ENCODE measurements around the gene PTRHD1. TPM values are rescaled to one million over a fixed set of nuclear protein-coding genes. Genes with fewer than 3 reads are reported as not detected.

PTRHD1 gene
- total and polyA plus RNA-seq, 2 donors (not counting 1 experiment from before 2014, with no cell fraction given) = 26.3 to 29.9 TPM

- H3K27ac ChIP-seq (ENCODE audit: insufficient read depth, low read length) = no peak overlapping the region
- no peaks in the 10 kb centered on the region for H4K20me1 ChIP-seq (ENCODE audit: control insufficient read depth, extremely low read depth, insufficient read depth, low read length)
- H3K79me2 ChIP-seq (ENCODE audit: control insufficient read depth, insufficient read depth, low read length) = peaks cover 32% of the 10 kb centered on the region
- peaks cover 2% of the 10 kb centered on the region for H3K4me1 ChIP-seq (ENCODE audit: control insufficient read depth, extremely low read depth, insufficient read depth, low read length)
- no peak overlapping the region for H2AFZ ChIP-seq (ENCODE audit: low read length)
- H3K9me3 ChIP-seq (ENCODE audit: control insufficient read depth, insufficient read depth, low read depth, low read length) = no peaks in the 10 kb centered on the region
- no peak overlapping the region for H3K4me2 ChIP-seq (ENCODE audit: extremely low read depth, insufficient read depth, low read length)
- DNase-seq (ENCODE audit: low read depth in 2 of 2) = no peak
- H3K4me3 ChIP-seq (replicated peaks in 1 of 4; ENCODE audit: control extremely low read depth in 1 of 4, insufficient read depth in 1 of 4, low read depth in 3 of 4, low read length in 4 of 4) = no peak overlapping the region
- H3K36me3 ChIP-seq (ENCODE audit: control insufficient read depth, insufficient read depth, low read length) = peaks cover 16% of the 10 kb centered on the region
- no peak overlapping the region for H3K9ac ChIP-seq (ENCODE audit: insufficient read depth, low read length)
- no peak for TF ChIP-seq EZH2 (IDR thresholded peaks at IDR 0.05; ENCODE audit: low read length, missing control alignments)
- TF ChIP-seq, protein P1, sequence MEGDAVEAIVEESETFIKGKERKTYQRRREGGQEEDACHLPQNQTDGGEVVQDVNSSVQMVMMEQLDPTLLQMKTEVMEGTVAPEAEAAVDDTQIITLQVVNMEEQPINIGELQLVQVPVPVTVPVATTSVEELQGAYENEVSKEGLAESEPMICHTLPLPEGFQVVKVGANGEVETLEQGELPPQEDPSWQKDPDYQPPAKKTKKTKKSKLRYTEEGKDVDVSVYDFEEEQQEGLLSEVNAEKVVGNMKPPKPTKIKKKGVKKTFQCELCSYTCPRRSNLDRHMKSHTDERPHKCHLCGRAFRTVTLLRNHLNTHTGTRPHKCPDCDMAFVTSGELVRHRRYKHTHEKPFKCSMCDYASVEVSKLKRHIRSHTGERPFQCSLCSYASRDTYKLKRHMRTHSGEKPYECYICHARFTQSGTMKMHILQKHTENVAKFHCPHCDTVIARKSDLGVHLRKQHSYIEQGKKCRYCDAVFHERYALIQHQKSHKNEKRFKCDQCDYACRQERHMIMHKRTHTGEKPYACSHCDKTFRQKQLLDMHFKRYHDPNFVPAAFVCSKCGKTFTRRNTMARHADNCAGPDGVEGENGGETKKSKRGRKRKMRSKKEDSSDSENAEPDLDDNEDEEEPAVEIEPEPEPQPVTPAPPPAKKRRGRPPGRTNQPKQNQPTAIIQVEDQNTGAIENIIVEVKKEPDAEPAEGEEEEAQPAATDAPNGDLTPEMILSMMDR (conservative IDR thresholded peaks at IDR 0.05 in 1 of 2, IDR thresholded peaks at IDR 0.05 in 1 of 2; ENCODE audit: low read depth in 1 of 2, low read length in 2 of 2) = no peak
- no peaks in the 10 kb centered on the region for H3K27me3 ChIP-seq (ENCODE audit: control insufficient read depth, insufficient read depth, low read length)
Observed at GRCh38 chr2:24816404-24816803, 23.2 kb upstream of the PTRHD1 start.

GRCh38 chr2:24815171-24815570, 22.0 kb upstream of the PTRHD1 start:
- H3K27me3 ChIP-seq (ENCODE audit: control insufficient read depth, insufficient read depth, low read length) = no peaks in the 10 kb centered on the region
- H3K27ac ChIP-seq (ENCODE audit: insufficient read depth, low read length) = no peak overlapping the region
- DNase-seq (ENCODE audit: low read depth in 2 of 2) = no peak
- H3K9me3 ChIP-seq (ENCODE audit: control insufficient read depth, insufficient read depth, low read depth, low read length) = no peaks in the 10 kb centered on the region
- H3K4me2 ChIP-seq (ENCODE audit: extremely low read depth, insufficient read depth, low read length) = no peak overlapping the region
- no peak overlapping the region for H3K9ac ChIP-seq (ENCODE audit: insufficient read depth, low read length)
- peaks cover 4% of the 10 kb centered on the region for H3K36me3 ChIP-seq (ENCODE audit: control insufficient read depth, insufficient read depth, low read length)
- no peak overlapping the region for H3K4me3 ChIP-seq (replicated peaks in 1 of 4; ENCODE audit: control extremely low read depth in 1 of 4, insufficient read depth in 1 of 4, low read depth in 3 of 4, low read length in 4 of 4)
- no peak for TF ChIP-seq EZH2 (IDR thresholded peaks at IDR 0.05; ENCODE audit: low read length, missing control alignments)
- TF ChIP-seq, protein P1 (conservative IDR thresholded peaks at IDR 0.05 in 1 of 2, IDR thresholded peaks at IDR 0.05 in 1 of 2; ENCODE audit: low read depth in 1 of 2, low read length in 2 of 2) = no peak
- no peak overlapping the region for H2AFZ ChIP-seq (ENCODE audit: low read length)
- H3K4me1 ChIP-seq (ENCODE audit: control insufficient read depth, extremely low read depth, insufficient read depth, low read length) = peaks cover 2% of the 10 kb centered on the region
- H3K79me2 ChIP-seq (ENCODE audit: control insufficient read depth, insufficient read depth, low read length) = peaks cover 41% of the 10 kb centered on the region
- no peaks in the 10 kb centered on the region for H4K20me1 ChIP-seq (ENCODE audit: control insufficient read depth, extremely low read depth, insufficient read depth, low read length)

GRCh38 chr2:24814516-24814915, 21.3 kb upstream of the PTRHD1 start:
- Histone ChIP-seq H3K4me3 (replicated peaks in 1 of 4; ENCODE audit: control extremely low read depth in 1 of 4, insufficient read depth in 1 of 4, low read depth in 3 of 4, low read length in 4 of 4) (no peak overlapping the region), H3K9ac (ENCODE audit: insufficient read depth, low read length) (no peak overlapping the region), H3K36me3 (ENCODE audit: control insufficient read depth, insufficient read depth, low read length) (peaks cover 4% of the 10 kb centered on the region), H3K27me3 (ENCODE audit: control insufficient read depth, insufficient read depth, low read length) (no peaks in the 10 kb centered on the region), H3K9me3 (ENCODE audit: control insufficient read depth, insufficient read depth, low read depth, low read length) (no peaks in the 10 kb centered on the region), H3K27ac (ENCODE audit: insufficient read depth, low read length) (no peak overlapping the region), H3K4me2 (ENCODE audit: extremely low read depth, insufficient read depth, low read length) (no peak overlapping the region), H4K20me1 (ENCODE audit: control insufficient read depth, extremely low read depth, insufficient read depth, low read length) (no peaks in the 10 kb centered on the region), H3K4me1 (ENCODE audit: control insufficient read depth, extremely low read depth, insufficient read depth, low read length) (peaks cover 5% of the 10 kb centered on the region), H2AFZ (ENCODE audit: low read length) (no peak overlapping the region), H3K79me2 (ENCODE audit: control insufficient read depth, insufficient read depth, low read length) (peaks cover 46% of the 10 kb centered on the region)
- no peak for TF ChIP-seq EZH2 (IDR thresholded peaks at IDR 0.05; ENCODE audit: low read length, missing control alignments)
- TF ChIP-seq, protein P1 (conservative IDR thresholded peaks at IDR 0.05 in 1 of 2, IDR thresholded peaks at IDR 0.05 in 1 of 2; ENCODE audit: low read depth in 1 of 2, low read length in 2 of 2) = no peak
- DNase-seq (ENCODE audit: low read depth in 2 of 2) = no peak
